Type B pancreatic cell (in vitro differentiated cells): ENCODE measurements around the gene ALKAL2. TPM values are rescaled to one million over a fixed set of nuclear protein-coding genes. Genes with fewer than 3 reads are reported as not detected.
A peak's percentile ranks its signal among the peaks of the same experiment; 100 is the strongest.

ENCODE experiments used
- DNase-seq: peaks from one replicate; pipeline ENCODE4 v3.0.0; 2021; ENCODE audit warnings: mixed read lengths; ENCODE audit not compliant: unreplicated experiment; ENCODE audit errors: extremely low spot score
- H3K27ac Mint-ChIP-seq: 2 replicates; pipeline ENCODE4 v1.8.0; 2021; ENCODE audit warnings: mild to moderate bottlenecking, mixed read lengths
- H3K27me3 Mint-ChIP-seq: 2 replicates; pipeline ENCODE4 v1.8.0; 2021; ENCODE audit warnings: mixed read lengths
- H3K36me3 Mint-ChIP-seq: 2 replicates; pipeline ENCODE4 v1.8.0; 2021; ENCODE audit warnings: mixed read lengths
- H3K4me1 Mint-ChIP-seq: one replicate; pipeline ENCODE4 v1.8.0; 2021; ENCODE audit warnings: mixed read lengths; ENCODE audit not compliant: unreplicated experiment
- H3K4me3 Mint-ChIP-seq: 2 replicates; pipeline ENCODE4 v1.8.0; 2021; ENCODE audit warnings: mild to moderate bottlenecking, mixed read lengths
- H3K9me3 Mint-ChIP-seq: 2 replicates; pipeline ENCODE4 v1.8.0; 2021; ENCODE audit warnings: mixed read lengths
- total RNA-seq: library from RNA; stranded (reverse); gene quantifications from 2 replicates; pipeline ENCODE4 v1.2.1, GENCODE V29; 2021; ENCODE audit warnings: low replicate concordance
- TF ChIP-seq, protein P1 (sequence below): fragments of 200-600 bp; sonication (generic); conservative IDR thresholded peaks from 2 replicates; pipeline ENCODE4 v1.5.0; 2021; ENCODE audit warnings: antibody characterized with exemption, mild to moderate bottlenecking

Gene ALKAL2
- total RNA-seq, 1 donor from 2014 or later: 3.5 TPM

- Mint-ChIP-seq H3K4me1 (peaks cover 24% of the 10 kb centered on the region), H3K27ac (peak overlapping the region; percentile 96), H3K9me3 (no peaks in the 10 kb centered on the region), H3K36me3 (peaks cover 30% of the 10 kb centered on the region), H3K4me3 (peak overlapping the region; percentile 49), H3K27me3 (no peaks in the 10 kb centered on the region)
- TF ChIP-seq, protein P1, sequence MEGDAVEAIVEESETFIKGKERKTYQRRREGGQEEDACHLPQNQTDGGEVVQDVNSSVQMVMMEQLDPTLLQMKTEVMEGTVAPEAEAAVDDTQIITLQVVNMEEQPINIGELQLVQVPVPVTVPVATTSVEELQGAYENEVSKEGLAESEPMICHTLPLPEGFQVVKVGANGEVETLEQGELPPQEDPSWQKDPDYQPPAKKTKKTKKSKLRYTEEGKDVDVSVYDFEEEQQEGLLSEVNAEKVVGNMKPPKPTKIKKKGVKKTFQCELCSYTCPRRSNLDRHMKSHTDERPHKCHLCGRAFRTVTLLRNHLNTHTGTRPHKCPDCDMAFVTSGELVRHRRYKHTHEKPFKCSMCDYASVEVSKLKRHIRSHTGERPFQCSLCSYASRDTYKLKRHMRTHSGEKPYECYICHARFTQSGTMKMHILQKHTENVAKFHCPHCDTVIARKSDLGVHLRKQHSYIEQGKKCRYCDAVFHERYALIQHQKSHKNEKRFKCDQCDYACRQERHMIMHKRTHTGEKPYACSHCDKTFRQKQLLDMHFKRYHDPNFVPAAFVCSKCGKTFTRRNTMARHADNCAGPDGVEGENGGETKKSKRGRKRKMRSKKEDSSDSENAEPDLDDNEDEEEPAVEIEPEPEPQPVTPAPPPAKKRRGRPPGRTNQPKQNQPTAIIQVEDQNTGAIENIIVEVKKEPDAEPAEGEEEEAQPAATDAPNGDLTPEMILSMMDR: no peak
- no peak for DNase-seq
Measured at GRCh38 chr2:249538-250042, 38.3 kb downstream of the ALKAL2 start.

- Mint-ChIP-seq H3K27me3 (no peaks in the 10 kb centered on the region), H3K4me1 (peaks cover 19% of the 10 kb centered on the region), H3K4me3 (no peak overlapping the region), H3K9me3 (no peaks in the 10 kb centered on the region), H3K36me3 (peaks cover 32% of the 10 kb centered on the region), H3K27ac (no peak overlapping the region)
- TF ChIP-seq, protein P1: no peak
- no peak for DNase-seq
Measured at GRCh38 chr2:248724-249123, 39.2 kb downstream of the ALKAL2 start.

DNA sequence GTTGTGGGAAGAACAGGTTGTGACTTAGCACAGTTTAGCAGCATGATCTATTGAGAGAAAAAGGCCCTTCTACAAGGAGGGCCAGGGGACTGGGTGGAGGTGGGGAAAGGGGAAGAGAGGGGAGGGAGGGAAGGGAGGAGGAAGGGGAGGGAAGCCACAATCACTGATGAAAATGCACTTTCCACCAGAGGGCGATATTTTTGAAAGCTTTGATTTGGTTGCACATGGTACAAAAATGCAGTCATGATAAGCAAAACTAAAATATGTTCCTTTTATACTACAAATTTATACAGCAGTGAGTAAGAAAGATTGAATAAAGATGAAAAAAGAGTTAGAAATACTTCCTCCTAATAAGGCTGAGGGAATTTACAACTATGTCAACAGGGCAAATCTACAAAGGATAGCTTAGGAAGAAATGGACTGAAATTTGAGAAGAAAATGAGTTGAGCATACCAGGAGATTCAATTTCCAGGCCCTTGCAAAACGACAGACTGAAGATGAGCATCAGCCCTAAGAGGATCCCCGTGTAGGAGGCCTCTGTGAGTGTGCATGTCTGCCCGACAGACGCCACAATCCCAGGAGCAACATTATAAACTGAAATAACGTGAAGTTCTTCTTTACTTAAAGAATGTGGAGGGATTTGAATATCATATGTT lies 41.3 kb downstream of the ALKAL2 start:
- peaks cover 19% of the 10 kb centered on the region for H3K4me1 Mint-ChIP-seq
- no peak for DNase-seq

GRCh38 chr2:244547-244946 lies 43.3 kb downstream of the ALKAL2 start:
- Mint-ChIP-seq H3K27me3 (no peaks in the 10 kb centered on the region), H3K4me3 (no peak overlapping the region), H3K9me3 (no peaks in the 10 kb centered on the region), H3K4me1 (peaks cover 13% of the 10 kb centered on the region), H3K36me3 (peaks cover 49% of the 10 kb centered on the region), H3K27ac (no peak overlapping the region)
- no peak for DNase-seq
- TF ChIP-seq, protein P1: no peak

More for the DNA sequence above, 41.3 kb downstream of the ALKAL2 start:
- peak overlapping the region; percentile 61 for H3K27ac Mint-ChIP-seq
- TF ChIP-seq, protein P1: peak; percentile 78
- H3K36me3 Mint-ChIP-seq: peaks cover 42% of the 10 kb centered on the region
- H3K9me3 Mint-ChIP-seq: no peaks in the 10 kb centered on the region
- no peaks in the 10 kb centered on the region for H3K27me3 Mint-ChIP-seq
- H3K4me3 Mint-ChIP-seq: no peak overlapping the region

GRCh38 chr2:238869-239268 lies 49.0 kb downstream of the ALKAL2 start:
- TF ChIP-seq, protein P1: no peak
- DNase-seq: no peak
- H3K27me3 Mint-ChIP-seq: no peaks in the 10 kb centered on the region
- no peak overlapping the region for H3K4me3 Mint-ChIP-seq
- H3K9me3 Mint-ChIP-seq: no peaks in the 10 kb centered on the region
- peak overlapping the region; percentile 39 for H3K27ac Mint-ChIP-seq
- H3K4me1 Mint-ChIP-seq: no peaks in the 10 kb centered on the region
- peaks cover 40% of the 10 kb centered on the region for H3K36me3 Mint-ChIP-seq
